Activated B cell treated with CpG ODN at 0.5 μM for 24 hours (primary cell): ENCODE data around the gene SLC2A10. TPM values are rescaled to one million over a fixed set of nuclear protein-coding genes. Genes with fewer than 3 reads are reported as not detected.

Experiments used
- ATAC-seq: fragments of 200-7000 bp; cut with Tn5 transposase; one replicate; pipeline ENCODE4 v1.10.0; 2021; ENCODE audit warnings: low read depth, mild to moderate bottlenecking, moderate library complexity
- CTCF ChIA-PET: fragments of 350-600 bp; sonication (Branson Sonifier 250); formaldehyde crosslinking; loops from one replicate; lab custom pipeline; 2021; ENCODE audit warnings: antibody characterized with exemption; lab: Charles Lee
- POLR2A ChIA-PET: fragments of 350-600 bp; sonication (Branson Sonifier 250); formaldehyde crosslinking; loops from one replicate; lab custom pipeline; 2021; ENCODE audit warnings: antibody characterized with exemption; lab: Charles Lee
- DNase-seq: peaks from one replicate; pipeline ENCODE4 v3.0.0; 2022
- H3K27ac Mint-ChIP-seq: one replicate; pipeline ENCODE4 v1.8.0; 2020; ENCODE audit warnings: mixed read lengths
- H3K27me3 Mint-ChIP-seq: one replicate; pipeline ENCODE4 v1.8.0; 2021; ENCODE audit warnings: mixed read lengths
- H3K36me3 Mint-ChIP-seq: one replicate; pipeline ENCODE4 v1.8.0; 2021; ENCODE audit warnings: low read depth, mixed read lengths
- H3K4me1 Mint-ChIP-seq: one replicate; pipeline ENCODE4 v1.8.0; 2021; ENCODE audit warnings: mixed read lengths
- H3K4me3 Mint-ChIP-seq: one replicate; pipeline ENCODE4 v1.8.0; 2020; ENCODE audit warnings: mild to moderate bottlenecking, mixed read lengths
- H3K9me3 Mint-ChIP-seq: one replicate; pipeline ENCODE4 v1.8.0; 2020; ENCODE audit warnings: mixed read lengths
- CTCF ChIP-seq: fragments of 200-600 bp; IDR thresholded peaks from one replicate; pipeline ENCODE4 v1.8.0; 2022; ENCODE audit warnings: antibody characterized with exemption, mild to moderate bottlenecking
- intact Hi-C: fragments of 100-400 bp; cut with micrococcal nuclease; formaldehyde crosslinking; loops from one replicate; pipeline ENCODE4 v1.15.1; 2024
- total RNA-seq: library from RNA; stranded (reverse); gene quantifications from 2 replicates; pipeline ENCODE4 v1.2.3, GENCODE V29; 2022

The SLC2A10 gene
- total RNA-seq, 1 donor from 2014 or later, result not detected

- intact Hi-C loops, result no loop called here
- TF ChIP-seq CTCF, result no peak
- peaks cover 9% of the 10 kb centered on the region for H3K27me3 Mint-ChIP-seq
- ChIA-PET POLR2A (no interaction called here), CTCF (no interaction called here)
- no peak overlapping the region for H3K4me3 Mint-ChIP-seq
- DNase-seq (no peak), ATAC-seq (no peak)
- no peaks in the 10 kb centered on the region for H3K36me3 Mint-ChIP-seq
- H3K4me1 Mint-ChIP-seq, result no peaks in the 10 kb centered on the region
- H3K9me3 Mint-ChIP-seq, result peaks cover under 1% of the 10 kb centered on the region
- no peak overlapping the region for H3K27ac Mint-ChIP-seq
These were observed 16.0 kb downstream of the SLC2A10 start for GRCh38 chr20:46725186-46726165.

DNA sequence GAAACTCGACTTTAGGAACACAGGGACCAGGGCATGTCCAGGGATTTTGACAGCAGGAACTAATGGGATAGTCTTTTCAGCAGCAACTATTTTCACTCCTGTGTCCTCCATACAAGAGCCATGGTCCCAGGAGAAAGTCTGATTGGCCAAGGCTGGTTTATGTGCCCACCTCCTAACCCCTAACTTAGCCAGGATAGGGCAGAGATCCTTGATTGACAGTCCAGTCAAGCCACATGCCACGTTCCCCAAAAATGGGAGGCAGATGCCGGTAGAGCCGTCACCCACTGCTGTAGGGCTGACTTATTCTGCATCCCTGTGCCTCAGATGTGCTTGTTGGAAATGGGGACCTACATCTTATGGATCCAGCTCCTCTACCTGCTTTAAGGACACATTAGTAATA, 22.3 kb downstream of the SLC2A10 start:
- H3K36me3 Mint-ChIP-seq, result no peaks in the 10 kb centered on the region
- CTCF ChIA-PET, result no interaction called here

DNA sequence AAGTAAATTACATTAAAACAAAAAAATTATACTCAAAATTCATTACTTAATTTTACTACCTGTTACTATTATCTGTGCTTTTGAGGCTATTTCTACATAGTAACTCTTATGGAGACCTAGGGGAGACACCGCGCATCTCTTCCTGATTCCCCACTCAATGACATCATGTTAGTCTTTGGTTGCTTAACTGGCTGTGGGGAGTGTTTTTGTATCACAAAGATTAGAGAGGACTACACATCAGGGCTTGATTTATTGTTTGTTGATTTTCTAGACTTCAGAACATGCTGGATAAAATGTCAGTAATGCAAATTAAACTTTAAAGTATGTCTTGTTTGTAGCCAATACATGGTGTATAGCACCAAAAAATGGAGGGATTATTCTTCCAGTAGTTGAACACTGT, 26.0 kb downstream of the SLC2A10 start:
- TF ChIP-seq CTCF, result no peak
- no peak overlapping the region for H3K27ac Mint-ChIP-seq
- ChIA-PET CTCF (no interaction called here), POLR2A (no interaction called here)
- no peak overlapping the region for H3K4me3 Mint-ChIP-seq
- peaks cover 18% of the 10 kb centered on the region for H3K27me3 Mint-ChIP-seq
- no peaks in the 10 kb centered on the region for H3K4me1 Mint-ChIP-seq
- H3K36me3 Mint-ChIP-seq, result no peaks in the 10 kb centered on the region
- ATAC-seq, result no peak
- peaks cover 2% of the 10 kb centered on the region for H3K9me3 Mint-ChIP-seq
- intact Hi-C loops, result no loop called here
- DNase-seq, result no peak

More for the DNA sequence above, 22.3 kb downstream of the SLC2A10 start:
- Mint-ChIP-seq H3K27me3 (peaks cover 15% of the 10 kb centered on the region), H3K27ac (no peak overlapping the region), H3K4me1 (no peaks in the 10 kb centered on the region), H3K4me3 (no peak overlapping the region), H3K9me3 (no peaks in the 10 kb centered on the region)
- POLR2A ChIA-PET, result no interaction called here
- ATAC-seq, result no peak
- no peak for DNase-seq
- no peak for TF ChIP-seq CTCF
- intact Hi-C loops, result no loop called here

DNA sequence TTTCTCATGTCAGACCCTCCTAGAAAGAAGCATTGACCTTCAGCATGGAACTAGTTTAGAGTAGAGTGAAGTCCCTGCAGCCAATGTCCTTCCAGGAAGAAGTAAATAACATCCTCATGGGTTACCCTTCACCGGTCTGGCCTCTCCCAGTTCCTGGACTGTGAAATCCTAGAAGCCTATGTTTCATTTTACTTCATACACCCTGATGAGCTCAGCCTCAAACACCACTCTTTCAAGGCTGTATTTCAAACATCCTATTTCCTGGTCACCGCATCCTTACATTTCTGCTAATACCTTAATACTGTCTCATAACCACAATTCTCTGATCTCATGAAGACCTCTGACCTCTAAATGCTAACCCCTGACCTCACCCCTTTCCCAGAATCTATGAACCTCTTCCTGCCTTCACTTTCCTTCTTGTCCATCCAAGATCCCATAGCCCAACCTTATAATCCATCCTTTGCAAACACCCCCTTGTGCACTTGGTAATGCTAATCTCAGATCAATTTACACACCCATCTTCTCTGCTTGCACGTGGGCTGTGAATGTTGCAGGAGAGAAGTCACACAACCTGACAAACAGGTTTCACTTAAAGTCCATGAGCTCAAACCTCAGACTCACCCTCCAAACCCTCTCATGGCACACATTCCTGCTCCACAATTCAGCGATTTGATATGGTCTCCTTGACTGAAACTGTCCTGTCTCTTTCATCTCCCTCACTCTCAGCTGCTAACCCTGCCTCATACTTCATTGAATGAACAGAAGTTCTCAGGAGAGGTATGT, 30.2 kb downstream of the SLC2A10 start:
- Mint-ChIP-seq H3K27ac (no peak overlapping the region), H3K36me3 (no peaks in the 10 kb centered on the region), H3K27me3 (peaks cover 24% of the 10 kb centered on the region), H3K4me3 (no peak overlapping the region), H3K4me1 (no peaks in the 10 kb centered on the region), H3K9me3 (peaks cover 5% of the 10 kb centered on the region)
- ATAC-seq, result no peak
- no peak for TF ChIP-seq CTCF
- ChIA-PET CTCF (no interaction called here), POLR2A (no interaction called here)
- intact Hi-C loops, result no loop called here
- DNase-seq, result no peak

- Mint-ChIP-seq H3K27ac (no peak overlapping the region), H3K36me3 (no peaks in the 10 kb centered on the region), H3K4me1 (no peaks in the 10 kb centered on the region), H3K4me3 (no peak overlapping the region), H3K9me3 (peaks cover 5% of the 10 kb centered on the region), H3K27me3 (peaks cover 27% of the 10 kb centered on the region)
- POLR2A ChIA-PET, result no interaction called here
- intact Hi-C loops, result no loop called here
- no peak for TF ChIP-seq CTCF
- CTCF ChIA-PET, result no interaction called here
- DNase-seq, result no peak
- no peak for ATAC-seq
These were observed 30.8 kb downstream of the SLC2A10 start for GRCh38 chr20:46740214-46740609.
